Measurements from ENCODE around the gene KMO.
A peak's percentile ranks its signal among the peaks of the same experiment; 100 is the strongest.

The KMO gene

GRCh38 chr1:241532162-241532531, at the start of gene KMO:
TSS of gene KMO (plus strand) at chr1:241532378. CDS start at chr1:241532445, 67 bp downstream.
- DNase-seq (ENCODE audit: low spot score): no peak

- DNase-seq (ENCODE audit: low spot score): no peak
Observed at GRCh38 chr1:241482761-241483250, 49.4 kb upstream of the KMO start.

- DNase-seq (ENCODE audit: low spot score): no peak
Observed at GRCh38 chr1:241485145-241485544, 47.0 kb upstream of the KMO start.

GRCh38 chr1:241485554-241485992, 46.6 kb upstream of the KMO start:
- peak; percentile 44 for DNase-seq (ENCODE audit: low spot score)

- no peak for DNase-seq (ENCODE audit: low spot score)
Observed at GRCh38 chr1:241488739-241489138, 43.4 kb upstream of the KMO start.

GRCh38 chr1:241495741-241496140, 36.4 kb upstream of the KMO start:
- DNase-seq (ENCODE audit: low spot score): peak; percentile 37

GRCh38 chr1:241499910-241500309, 32.3 kb upstream of the KMO start:
- DNase-seq (ENCODE audit: low spot score): peak; percentile 42

- no peak for DNase-seq (ENCODE audit: low spot score)
Observed at GRCh38 chr1:241503444-241503843, 28.7 kb upstream of the KMO start.

- DNase-seq (ENCODE audit: low spot score): no peak
Observed at GRCh38 chr1:241507189-241507863, 24.9 kb upstream of the KMO start.

GRCh38 chr1:241513378-241513777, 18.8 kb upstream of the KMO start:
- peak; percentile 73 for DNase-seq (ENCODE audit: low spot score)

GRCh38 chr1:241518476-241519307, 13.5 kb upstream of the KMO start:
- no peak for DNase-seq (ENCODE audit: low spot score)

GRCh38 chr1:241519308-241520079, 12.7 kb upstream of the KMO start, which contains the start of gene FH:
TSS of gene FH (minus strand) at chr1:241519755. CDS start at chr1:241519722, 33 bp downstream.
- peak; percentile 95 for DNase-seq (ENCODE audit: low spot score)

GRCh38 chr1:241520080-241520465, 12.1 kb upstream of the KMO start:
- DNase-seq (ENCODE audit: low spot score): no peak

- DNase-seq (ENCODE audit: low spot score): no peak
Observed at GRCh38 chr1:241521718-241522117, 10.5 kb upstream of the KMO start.

GRCh38 chr1:241525026-241525425, 7.2 kb upstream of the KMO start:
- DNase-seq (ENCODE audit: low spot score): no peak

- DNase-seq (ENCODE audit: low spot score): no peak
Observed at GRCh38 chr1:241527146-241527545, 5.0 kb upstream of the KMO start.

- DNase-seq (ENCODE audit: low spot score): peak; percentile 41
Observed at GRCh38 chr1:241531195-241532161, 700 bp upstream of the KMO start.

- DNase-seq (ENCODE audit: low spot score): no peak
Observed at GRCh38 chr1:241532864-241533263, 686 bp downstream of the KMO start.

GRCh38 chr1:241533326-241534115, 1.3 kb downstream of the KMO start:
- DNase-seq (ENCODE audit: low spot score): no peak

GRCh38 chr1:241536304-241536703, 4.1 kb downstream of the KMO start:
- DNase-seq (ENCODE audit: low spot score): no peak
